HS-27A (cell line): Measurements from ENCODE around the gene ROM1.
"Not testable (repeated sequence)": the region's sequence is repeated elsewhere in the genome, so short reads cannot be mapped to it uniquely, and the experiment has no call there.

ENCODE experiments used
- DNase-seq: peaks from one replicate; pipeline ENCODE4 v3.0.0-alpha.2; 2012; ENCODE audit warnings: low read depth, missing footprints

The ROM1 gene

DNA sequence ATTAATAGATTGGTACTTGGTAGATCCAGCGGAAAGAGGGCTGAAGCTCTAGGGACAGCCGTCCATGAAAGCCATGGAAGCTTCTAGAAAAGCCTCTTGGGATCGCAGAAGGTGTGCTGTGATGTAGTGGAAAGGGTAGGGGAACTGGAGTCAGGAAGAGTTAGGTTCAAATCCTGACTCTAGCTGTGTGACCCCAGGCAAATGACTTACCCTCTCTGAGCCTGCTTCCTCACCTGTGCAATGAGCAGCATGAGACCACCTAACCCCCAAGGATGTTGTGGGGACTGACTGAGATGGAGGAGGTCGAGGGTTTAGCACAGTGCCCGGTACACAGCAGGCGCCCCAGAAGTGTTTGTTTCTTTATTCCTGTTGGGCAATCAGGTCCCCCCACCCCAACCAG is 2.7 kb upstream of the ROM1 start:
- no peak for DNase-seq

DNA sequence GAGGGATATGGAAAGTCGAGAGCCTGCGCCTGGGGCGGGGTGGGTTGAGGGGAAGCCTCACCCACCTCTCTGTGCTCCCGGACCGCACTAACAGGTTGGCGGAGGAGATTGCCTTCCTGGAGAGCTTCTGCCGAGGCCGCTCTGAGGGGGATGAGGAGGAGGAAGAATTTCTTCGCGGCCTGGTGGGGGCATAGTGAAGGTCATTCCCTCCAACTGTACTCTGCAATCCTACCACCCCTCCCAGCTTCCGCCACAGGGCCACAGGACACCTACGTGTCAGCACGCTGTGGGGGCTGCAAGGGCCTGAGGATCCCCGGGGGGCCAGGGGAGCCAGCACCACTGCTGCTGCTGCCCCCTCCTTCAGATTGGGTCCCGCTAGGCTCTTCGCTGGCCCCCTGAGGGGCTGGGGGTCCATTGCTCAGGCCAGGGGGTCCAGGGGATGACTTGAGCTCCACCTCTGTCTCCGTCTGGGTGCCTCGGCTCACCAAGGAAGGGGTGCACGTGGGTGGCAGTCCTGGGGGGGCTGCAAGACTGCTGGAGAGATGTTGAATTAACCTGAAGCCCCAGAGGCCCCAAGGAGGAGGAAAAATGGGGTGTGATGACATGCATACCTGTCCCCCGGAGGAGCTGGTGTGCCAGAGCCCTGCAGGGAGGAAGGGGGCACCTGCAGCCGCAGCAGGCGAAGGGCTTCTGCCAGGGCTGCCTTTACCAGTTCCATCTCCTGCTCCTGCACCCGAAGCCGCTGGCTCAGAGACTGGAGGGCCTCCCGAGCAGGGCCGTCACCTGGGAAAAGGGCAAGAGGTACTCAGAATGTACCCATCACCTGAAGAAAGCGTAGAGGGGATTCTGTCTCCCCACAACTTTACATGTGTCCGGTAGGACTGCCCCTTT is 2.0 kb upstream of the ROM1 start:
- DNase-seq: no peak

DNA sequence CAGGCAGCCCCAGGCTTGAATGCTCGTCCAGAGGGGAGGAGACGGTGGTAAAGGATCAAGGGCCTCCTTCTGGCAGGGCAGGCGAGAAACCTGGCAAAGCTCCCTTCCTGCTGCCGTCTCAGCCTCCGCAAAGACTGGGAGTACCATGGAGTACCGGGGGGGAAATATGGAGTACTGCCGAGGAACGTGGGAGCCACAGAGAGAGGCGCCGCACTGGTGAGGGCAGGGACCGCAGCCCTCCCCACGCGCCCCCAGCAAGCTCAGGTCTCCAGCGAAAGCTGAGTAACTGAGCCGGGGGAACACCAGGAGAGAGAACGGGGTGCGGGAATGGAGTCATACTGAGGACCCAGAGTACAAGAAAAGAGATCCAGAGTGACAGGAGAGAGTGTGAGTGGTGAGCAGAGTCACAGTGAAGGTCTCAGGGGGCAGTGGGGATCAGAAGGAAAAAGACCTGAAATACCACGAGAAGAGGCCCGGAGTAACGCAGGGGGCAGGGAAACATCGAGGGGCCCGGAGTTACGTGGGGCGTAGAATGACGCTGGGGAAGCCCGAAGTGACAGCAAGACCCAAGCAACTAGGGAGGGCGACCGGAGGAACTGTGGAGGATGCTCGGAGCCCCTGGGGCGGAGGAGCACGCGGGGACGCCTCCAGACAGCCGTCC is 1.2 kb upstream of the ROM1 start:
- no peak for DNase-seq

DNA sequence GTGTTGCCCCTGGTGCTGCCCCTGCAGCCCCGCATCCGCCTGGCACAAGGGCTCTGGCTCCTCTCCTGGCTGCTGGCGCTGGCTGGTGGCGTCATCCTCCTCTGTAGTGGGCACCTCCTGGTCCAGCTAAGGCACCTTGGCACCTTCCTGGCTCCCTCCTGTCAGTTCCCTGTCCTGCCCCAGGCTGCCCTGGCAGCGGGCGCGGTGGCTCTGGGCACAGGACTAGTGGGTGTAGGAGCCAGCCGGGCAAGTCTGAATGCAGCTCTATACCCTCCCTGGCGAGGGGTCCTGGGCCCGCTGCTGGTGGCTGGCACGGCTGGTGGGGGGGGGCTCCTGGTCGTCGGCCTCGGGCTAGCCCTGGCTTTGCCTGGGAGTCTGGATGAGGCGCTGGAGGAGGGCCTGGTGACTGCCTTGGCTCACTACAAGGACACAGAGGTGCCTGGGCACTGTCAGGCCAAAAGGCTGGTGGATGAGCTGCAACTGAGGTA is 278 bp downstream of the ROM1 start:
- no peak for DNase-seq

DNA sequence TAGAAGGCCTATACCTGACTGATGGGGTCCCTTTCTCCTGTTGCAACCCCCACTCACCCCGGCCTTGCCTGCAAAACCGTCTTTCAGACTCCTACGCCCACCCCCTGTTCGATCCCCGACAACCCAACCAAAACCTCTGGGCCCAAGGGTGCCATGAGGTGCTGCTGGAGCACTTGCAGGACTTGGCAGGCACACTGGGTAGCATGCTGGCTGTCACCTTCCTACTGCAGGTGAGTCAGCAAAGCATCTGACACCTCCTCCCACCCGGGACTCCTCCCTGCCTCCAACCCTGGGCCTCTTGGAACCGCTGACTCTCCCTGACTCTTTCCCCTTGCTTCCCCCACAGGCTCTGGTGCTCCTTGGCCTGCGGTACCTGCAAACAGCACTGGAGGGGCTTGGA is 1.2 kb downstream of the ROM1 start:
- no peak for DNase-seq

DNA sequence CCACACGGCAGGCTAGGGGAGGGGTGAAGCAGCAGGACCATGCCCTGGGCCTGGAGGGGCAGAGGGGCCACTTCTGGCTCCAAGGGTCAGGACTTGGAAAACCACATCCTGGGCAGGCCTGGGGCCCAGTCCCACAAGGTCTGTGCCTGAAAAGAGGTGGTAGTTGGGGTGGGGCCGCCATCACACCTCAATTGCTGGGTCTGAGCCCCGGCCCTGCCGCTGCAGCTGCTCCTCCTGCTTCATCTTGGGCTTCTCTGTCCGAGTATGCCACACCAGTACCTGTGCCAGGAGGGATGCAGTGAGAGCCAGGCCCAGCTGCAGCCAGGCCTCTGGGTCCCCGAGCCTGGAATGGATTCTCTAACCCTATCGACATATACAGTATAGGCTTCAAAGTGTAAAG is 2.5 kb downstream of the ROM1 start:
- DNase-seq: no peak

DNA sequence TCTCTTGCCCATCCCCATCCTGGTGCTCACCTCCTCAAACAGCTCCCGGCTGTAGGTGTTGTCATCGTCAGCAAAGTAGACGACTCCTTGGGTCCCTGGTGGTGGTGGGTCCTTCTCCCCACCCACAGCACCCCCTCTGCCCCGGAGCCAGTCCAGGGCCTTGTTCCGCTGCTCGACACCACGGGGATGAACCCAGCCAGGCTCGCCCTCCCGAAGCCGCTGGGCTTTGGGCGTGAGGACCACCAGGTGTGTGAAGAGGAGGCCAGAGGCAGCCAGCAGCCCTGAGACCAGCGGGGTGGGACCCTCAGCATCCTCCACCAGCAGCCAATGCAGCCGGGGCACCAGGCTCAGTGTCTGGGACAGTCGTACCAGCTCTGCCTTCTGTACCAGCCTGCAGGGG is 3.9 kb downstream of the ROM1 start:
- DNase-seq: not testable (repeated sequence)

DNA sequence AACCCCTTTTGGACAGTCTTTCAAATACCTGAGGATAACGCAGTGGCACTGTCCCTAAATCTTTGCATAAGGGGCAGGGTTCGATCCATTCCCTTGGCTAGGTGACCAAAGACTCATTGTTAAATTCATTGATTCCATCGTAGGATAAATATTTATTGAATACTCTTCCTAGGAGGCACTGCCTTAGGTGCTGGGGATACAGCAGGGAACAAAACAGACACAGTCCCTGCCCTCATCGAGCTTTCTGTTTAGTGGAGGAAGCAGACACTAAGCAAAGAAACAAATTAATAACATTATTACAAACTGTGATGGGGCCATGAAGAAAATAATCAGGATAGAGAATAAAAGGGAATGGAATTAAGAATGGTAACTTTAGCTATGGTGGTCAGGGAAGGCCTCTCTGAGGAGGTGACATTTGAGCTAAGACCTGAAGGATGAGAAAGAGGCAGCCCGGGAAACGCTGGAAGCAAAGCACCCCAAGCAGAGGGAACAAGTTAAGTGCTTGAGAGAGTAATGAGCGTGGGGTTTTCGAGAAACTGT is 8.0 kb downstream of the ROM1 start:
- DNase-seq: no peak

DNA sequence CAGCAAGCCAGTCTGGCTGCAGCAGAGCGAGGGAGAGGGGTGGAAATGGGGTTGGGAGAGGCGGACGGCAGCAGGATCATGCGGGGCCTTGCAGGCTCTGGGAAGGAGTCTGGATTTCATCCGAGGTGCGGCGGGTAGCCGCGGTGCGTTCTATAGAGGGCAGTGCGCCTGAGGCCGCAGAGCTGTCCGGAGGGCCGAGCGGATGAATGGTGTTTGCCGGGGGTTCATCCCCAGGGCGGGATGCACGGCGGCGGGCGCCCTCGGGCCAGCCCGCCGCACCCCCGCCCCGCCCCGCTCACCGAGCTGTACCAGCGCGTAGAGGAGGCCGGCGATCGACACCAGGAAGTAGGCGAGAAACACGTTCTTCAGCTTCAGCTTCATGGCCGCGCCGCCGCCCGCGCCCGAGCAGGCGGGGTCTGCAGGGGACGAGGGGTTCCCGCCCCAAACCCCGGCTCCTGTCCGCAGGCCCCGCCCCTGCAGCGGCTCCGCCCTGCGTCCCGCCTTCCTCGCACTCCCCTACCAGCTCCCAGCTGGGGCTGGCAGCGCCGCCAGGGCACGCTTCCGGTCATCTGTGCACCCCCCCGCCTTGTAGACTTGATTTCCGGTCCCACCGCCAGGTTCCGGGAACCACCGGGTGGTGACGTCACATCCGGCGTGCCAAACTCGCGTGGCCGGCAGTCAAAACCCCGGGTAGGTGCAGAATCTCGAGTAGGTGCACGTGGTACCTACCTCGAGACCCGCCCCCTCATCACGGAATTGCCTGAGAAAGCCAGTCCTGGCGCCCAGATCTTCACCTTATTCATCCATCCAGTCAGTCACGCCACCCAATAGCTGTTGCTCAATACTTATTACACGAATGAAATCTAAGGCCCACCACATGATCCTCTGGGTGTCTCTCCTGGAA is 8.8 kb downstream of the ROM1 start, which contains the start of gene B3GAT3:
B3GAT3 (minus strand) TSS at position 420 of the 904 bp plus-strand sequence; CDS start at position 381, 39 bp downstream.
- peak; percentile 99 for DNase-seq

DNA sequence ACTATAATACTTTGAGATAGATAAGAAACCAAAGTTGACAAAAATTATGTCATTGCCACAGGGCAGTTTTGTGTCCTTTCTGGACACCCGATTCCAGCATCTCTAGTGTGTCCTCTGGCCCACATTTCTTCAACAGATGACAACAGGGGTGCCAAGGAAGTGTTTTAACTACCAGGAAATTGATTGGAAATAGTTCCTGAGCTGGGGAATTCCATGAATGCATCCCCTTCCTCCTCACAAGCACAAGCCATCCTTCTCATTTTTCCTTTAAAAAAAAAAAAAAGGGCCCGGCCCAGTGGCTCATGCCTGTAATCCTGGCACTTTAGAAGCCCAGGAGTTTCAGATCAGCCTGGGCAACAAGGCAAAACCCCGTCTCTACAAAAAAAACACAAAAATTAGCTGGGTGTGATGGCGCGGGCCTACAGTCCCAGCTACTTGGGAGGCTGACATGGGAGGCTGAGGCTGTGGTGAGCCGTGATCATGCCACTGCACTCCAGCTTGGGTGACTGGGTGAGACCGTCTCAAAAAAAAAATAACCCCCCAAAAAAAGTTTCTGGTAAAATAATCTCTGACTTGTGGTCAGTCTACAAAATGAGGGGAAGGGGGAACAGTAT is 9.5 kb downstream of the ROM1 start:
- DNase-seq: no peak

DNA sequence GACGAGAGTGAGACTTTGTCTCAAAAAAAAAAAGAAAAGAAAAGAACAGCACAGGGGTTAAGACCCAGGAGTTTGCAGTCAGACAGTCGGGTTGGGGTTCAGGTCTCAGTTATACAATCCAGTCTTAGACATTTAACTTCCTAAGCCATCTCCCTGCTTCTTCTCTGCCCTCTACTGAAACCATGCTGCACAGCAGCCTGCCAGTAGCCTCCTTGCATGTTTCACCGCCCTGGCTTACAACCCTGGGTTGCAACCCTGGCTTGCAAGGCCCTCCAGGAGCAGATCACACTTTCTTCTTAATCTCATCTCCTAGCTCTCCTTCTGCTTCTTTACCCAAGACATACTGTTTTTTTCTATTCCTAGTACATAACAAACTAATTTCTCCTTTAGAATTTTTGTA is 14.7 kb downstream of the ROM1 start:
- DNase-seq: no peak

DNA sequence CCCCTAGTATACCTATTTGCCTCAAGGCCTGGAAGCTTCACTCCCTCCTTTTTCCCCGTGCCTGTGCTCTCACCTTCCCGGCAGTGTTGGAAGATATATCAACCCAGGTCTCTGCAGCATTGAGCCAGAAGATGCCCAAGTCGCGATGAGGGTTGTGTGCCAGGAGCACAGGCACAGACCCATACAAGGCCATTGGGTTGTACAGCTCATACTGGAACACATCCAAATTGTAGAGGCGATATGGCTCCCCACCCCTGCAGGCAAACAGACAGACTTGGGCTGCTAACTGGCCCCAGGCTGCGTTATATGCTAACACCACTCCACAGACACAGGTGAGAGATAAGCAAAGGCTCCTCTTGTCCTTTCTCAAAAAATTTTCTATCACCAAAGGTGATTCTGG is 19.4 kb downstream of the ROM1 start:
- no peak for DNase-seq

DNA sequence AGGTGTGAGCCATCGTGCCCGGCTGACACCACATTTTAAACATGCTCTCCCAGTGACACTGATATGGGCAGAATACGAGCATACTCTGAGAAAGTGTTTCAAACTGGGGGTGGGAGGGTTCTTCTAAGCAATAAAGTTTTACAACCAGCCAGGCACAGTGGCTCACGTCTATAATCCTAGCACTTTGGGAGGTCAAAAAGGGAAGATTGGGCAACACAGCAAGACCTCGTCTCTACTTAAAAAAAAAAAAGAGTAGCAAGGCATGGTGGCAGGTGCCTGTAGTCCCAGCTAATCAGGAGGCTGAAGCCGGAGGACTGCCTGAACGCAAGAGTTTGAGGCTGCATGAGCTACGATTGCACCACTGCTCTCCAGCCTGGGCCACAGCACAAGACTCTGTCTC is 31.2 kb downstream of the ROM1 start:
- DNase-seq: no peak

DNA sequence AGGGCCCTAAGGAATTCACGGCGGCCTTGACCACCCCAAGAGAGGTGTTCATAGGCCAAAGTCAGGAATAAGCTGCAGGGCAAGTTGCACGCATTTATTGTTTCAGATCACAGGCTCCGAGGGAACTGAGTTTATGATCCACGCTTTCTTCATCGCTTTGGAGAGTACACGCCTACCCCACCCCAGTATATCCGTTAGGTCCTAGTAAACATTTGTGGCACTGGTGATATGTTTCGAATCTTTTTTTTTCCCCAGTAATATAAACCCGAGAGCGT is 32.6 kb downstream of the ROM1 start:
- no peak for DNase-seq

DNA sequence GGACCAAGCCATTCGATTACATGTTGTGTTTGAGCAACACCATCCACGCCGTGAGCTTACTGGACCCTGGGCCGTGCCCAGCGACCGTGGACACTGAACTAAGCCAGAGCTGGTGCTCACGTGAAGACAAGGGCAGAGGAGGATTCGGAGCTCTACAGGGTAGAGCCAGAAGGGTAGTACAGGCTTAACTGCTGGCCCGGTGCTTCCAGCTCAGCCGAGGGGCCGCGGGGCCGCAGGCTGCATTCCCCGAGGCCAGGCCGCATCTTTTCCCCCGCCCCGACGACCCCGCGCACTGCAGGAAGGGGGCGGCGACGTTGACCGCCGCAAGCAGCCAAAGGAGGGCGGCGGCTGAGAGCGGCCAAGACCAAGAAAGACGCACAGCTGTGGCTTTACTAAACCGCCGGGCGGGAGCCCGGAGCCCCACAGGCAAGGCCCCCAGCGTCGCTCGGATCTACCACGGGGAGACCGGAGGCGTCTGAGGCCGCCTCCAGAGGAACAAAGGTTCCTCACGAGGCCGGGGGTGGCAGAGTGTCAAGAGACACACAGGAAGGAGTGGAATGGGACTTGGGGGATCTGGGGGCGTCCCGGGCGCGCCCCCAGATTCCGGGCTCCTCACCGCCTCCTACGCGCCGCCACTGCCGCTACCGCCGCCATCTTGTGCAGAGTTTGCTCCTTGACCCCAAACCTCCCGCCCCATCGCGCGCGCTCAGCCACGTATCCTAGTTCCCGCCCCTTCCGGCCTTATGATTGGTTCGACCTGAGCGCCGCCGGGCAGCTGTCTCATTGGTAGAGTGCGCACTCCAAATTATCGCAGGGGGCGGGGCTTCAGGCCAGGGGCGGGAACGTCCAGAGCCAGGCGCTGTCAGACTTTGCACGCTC is 33.1 kb downstream of the ROM1 start, which contains the start of gene GANAB:
GANAB (minus strand) TSS at position 668 of the 879 bp plus-strand sequence; CDS start at position 654, 14 bp downstream.
- peak; percentile 95 for DNase-seq

DNA sequence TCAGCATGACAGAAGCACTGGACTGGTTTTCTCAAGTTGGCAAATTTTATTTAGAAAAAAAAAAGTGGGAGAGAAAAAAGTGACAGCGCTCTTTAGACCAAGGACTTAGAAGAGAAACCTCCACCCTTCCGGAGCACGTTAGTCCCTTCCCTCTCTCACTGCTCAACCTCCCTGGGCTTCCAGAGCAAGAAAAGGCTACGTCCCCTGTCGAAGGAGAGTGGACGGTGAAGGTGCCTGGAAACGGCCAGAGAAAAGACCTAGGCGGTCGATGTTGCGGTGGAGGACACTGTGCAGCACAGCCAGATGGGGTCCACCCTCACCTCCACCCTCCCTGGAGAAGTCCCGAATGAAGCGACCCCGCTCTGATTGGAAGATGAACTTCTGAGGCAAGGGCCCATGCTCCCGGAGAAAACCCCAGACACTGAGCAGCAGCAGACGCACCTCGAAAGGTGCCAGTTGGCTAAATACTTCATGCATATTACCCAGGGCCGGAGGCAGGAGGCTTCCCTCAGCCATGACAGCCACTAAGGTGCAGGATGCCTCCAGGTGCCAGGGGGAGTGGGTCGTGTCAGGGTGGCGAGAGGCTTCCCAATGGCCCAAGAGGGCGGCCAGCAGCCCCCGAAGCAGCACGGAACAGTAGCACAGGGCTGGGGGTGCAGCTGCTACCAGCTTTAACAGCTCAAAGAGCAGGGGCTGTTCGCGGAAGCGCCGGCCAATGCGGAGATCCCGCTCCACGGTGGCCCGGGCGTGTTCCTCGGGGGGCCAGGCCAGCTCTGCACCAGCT is 34.0 kb downstream of the ROM1 start:
- DNase-seq: no peak

DNA sequence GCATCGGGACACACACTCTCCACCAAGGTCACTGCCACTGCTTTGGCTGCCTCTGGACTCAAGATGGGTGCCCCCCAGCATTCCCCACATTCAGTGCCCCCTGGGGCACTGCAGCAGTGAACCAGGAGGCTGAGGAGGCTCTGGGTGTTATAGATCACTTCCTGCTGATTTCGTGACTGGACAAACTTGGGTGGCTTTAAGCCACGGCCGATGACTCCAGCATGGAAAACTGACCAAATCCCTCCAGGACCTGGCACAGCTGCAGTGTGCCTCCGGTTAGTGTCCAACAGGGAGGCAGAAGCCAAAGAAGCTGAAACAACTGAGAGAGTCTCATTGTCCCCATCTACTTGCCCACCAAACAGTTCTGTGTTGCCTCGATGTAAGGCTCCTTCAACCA is 34.5 kb downstream of the ROM1 start:
- DNase-seq: no peak

DNA sequence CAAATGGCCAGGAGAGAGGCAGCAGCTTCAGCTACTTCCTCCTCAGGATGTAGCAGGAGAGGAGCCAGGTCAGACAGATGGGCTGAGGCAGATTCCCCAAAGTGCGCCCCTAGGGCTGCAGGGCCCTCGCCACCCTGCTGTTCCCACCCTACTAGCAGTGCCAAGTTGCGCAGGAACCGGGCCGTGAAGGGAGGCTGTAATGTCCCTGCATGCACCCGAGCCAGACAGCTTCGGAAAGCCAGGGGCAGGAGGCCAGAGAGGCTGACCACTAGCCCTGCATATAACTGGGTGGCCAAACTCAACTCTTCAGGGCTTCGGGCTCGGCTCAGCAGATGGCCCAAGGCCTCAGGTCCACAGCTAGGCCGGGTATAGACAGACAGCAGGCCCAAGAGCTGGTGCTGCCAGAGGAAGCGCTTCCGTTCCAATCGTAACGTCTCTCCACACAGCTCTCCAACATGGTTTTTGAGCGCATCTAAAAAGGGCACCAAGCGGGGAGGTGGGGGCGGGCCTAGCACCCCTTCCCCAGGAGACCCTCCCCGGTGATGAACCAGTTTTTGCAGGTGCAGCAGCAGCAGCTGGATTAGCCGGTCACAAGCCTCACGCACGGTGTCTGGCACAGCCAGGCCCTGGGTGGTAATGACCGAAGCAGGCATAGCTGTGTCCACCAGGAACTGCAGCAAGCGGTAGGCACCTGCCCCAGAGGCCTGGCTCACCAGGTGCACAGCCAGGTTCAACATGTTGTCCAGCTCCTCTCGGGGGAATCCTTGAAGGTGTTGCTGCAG is 35.3 kb downstream of the ROM1 start:
- no peak for DNase-seq

DNA sequence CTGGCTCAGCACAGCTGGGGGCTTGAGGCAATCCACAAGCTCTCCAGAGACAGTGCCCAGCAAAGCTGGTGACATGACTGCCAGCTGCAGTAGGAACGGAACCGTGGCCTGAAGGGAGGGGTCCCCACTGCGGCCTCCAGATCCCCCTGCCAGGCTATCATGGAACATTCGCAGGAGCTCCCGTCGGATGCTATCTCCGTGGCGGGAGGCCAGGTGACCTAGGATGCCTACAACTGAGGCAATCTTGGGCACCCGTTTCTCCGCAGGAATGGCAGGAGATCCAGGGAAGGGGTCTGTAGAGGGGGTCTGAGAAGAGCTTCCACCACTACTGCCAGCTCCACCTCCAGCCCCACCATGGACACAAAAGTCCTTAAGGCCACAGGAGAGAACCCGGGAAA is 35.9 kb downstream of the ROM1 start:
- no peak for DNase-seq
